ENCODE results near the gene R3HDML.

Gene R3HDML

DNA sequence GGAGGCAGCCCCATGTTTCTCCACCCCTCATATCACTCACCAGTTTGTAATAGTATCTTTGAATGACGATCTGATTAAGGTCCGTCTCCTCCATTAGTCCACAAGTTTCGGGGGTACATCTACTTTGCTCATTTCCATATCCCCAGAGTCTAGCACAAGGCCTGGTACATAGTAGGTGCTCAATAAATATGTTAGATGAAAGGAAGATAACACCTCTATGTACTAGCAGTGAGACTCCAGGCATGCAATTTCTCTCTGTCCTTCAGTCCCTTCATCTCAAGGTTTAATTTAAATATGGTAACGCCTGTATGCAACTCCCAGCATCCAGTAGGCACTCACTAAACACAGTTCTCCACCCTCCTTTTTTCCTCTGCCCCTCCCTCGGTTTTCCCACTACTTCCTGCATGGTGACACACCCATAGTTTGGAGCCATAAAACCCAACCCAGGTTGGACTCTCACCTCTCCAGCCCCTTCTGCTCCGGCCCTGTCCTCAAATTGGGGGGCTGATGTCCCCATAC is 18.2 kb downstream of the R3HDML start:
- Histone ChIP-seq H4K20me1 (ENCODE audit: insufficient read depth, low read length) (no peaks in the 10 kb centered on the region), H3K9me3 (ENCODE audit: low read length) (no peaks in the 10 kb centered on the region), H3K27me3 (ENCODE audit: insufficient read depth, low read length) (0 out of 2 replicates have a peak, but pooled peaks cover 3% of the 10 kb centered on the region), H3K9me2 (ENCODE audit: low read depth, low read length) (no peaks in the 10 kb centered on the region), H3F3A (ENCODE audit: insufficient read depth, low read length) (no peaks in the 10 kb centered on the region), H3K4me1 (ENCODE audit: insufficient read depth, low read length, severe bottlenecking) (no peaks in the 10 kb centered on the region), H3K9ac (ENCODE audit: low read length) (no peak overlapping the region), H3K4me2 (ENCODE audit: low read length) (no peak overlapping the region), H3K4me3 (ENCODE audit: low read depth, low read length, poor library complexity, severe bottlenecking) (no peak overlapping the region), H3K36me3 (ENCODE audit: insufficient read depth, low read length) (no peaks in the 10 kb centered on the region), H2AFZ (ENCODE audit: low read length) (no peak overlapping the region), H3K79me2 (ENCODE audit: insufficient read depth, low read length) (no peaks in the 10 kb centered on the region), H3K27ac (ENCODE audit: low read depth, low read length, poor library complexity, severe bottlenecking) (no peak overlapping the region)
- TF ChIP-seq EZH2 (IDR thresholded peaks at IDR 0.05; ENCODE audit: borderline replicate concordance, low read length): no peak

DNA sequence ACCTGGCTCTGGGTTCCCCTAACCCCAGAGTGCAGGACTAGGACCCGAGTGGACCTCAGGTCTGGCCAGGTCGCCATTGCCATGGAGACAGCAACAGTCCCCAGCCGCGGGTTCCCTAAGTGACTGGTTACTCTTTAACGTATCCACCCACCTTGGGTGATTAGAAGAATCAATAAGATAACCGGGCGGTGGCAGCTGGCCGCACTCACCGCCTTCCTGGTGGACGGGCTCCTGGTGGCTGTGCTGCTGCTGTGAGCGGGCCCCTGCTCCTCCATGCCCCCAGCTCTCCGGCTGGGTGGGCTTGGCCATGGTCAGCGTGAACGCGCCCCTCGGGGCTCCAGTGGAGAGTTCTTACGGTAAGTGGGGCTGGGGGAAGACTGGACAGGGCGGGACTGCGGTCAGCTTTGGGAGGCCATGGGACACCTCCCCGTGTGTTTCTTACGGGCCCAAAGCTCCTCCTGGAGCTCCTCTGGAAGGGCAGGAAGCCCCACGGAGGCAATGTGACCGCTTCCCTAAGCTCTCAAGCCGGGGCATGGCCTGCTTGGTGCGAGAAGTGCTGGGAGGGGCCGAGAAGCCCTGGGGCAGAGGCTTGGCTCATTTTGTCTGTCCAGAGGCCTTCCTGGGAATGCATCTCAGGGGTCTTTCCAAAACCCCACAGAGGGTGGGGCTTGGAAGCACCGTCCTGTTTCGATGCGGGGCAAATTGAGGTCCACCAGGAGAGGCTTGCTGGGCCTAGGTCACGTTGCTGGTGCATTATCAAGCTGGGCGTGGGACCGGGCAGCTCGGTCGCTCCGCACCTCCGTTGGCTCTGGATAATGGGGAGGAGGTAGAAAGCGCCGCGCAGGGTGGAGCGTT is 18.9 kb downstream of the R3HDML start, which contains the start of gene HNF4A:
TSS of gene HNF4A (plus strand) at position 202 of the 855 bp plus-strand sequence. CDS start at position 308, 106 bp downstream.
- TF ChIP-seq, protein P1, sequence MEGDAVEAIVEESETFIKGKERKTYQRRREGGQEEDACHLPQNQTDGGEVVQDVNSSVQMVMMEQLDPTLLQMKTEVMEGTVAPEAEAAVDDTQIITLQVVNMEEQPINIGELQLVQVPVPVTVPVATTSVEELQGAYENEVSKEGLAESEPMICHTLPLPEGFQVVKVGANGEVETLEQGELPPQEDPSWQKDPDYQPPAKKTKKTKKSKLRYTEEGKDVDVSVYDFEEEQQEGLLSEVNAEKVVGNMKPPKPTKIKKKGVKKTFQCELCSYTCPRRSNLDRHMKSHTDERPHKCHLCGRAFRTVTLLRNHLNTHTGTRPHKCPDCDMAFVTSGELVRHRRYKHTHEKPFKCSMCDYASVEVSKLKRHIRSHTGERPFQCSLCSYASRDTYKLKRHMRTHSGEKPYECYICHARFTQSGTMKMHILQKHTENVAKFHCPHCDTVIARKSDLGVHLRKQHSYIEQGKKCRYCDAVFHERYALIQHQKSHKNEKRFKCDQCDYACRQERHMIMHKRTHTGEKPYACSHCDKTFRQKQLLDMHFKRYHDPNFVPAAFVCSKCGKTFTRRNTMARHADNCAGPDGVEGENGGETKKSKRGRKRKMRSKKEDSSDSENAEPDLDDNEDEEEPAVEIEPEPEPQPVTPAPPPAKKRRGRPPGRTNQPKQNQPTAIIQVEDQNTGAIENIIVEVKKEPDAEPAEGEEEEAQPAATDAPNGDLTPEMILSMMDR (IDR thresholded peaks at IDR 0.05; ENCODE audit: low read length): no peak
- no peak for TF ChIP-seq EZH2 (IDR thresholded peaks at IDR 0.05; ENCODE audit: borderline replicate concordance, low read length)
- no peaks in the 10 kb centered on the region for H3K36me3 ChIP-seq (ENCODE audit: insufficient read depth, low read length)
- no peaks in the 10 kb centered on the region for H3K9me2 ChIP-seq (ENCODE audit: low read depth, low read length)
- no peak within 1 kb of the TSS for H2AFZ ChIP-seq (ENCODE audit: low read length)
- H3K27me3 ChIP-seq (ENCODE audit: insufficient read depth, low read length): 0 out of 2 replicates have a peak, but pooled peaks cover 3% of the 10 kb centered on the region
- H3K4me2 ChIP-seq (ENCODE audit: low read length): no peak within 1 kb of the TSS
- no peaks in the 10 kb centered on the region for H3F3A ChIP-seq (ENCODE audit: insufficient read depth, low read length)
- H3K4me1 ChIP-seq (ENCODE audit: insufficient read depth, low read length, severe bottlenecking): no peaks in the 10 kb centered on the region
- no peak within 1 kb of the TSS for H3K4me3 ChIP-seq (ENCODE audit: low read depth, low read length, poor library complexity, severe bottlenecking)
- no peaks in the 10 kb centered on the region for H3K79me2 ChIP-seq (ENCODE audit: insufficient read depth, low read length)
- no peak within 1 kb of the TSS for H3K9ac ChIP-seq (ENCODE audit: low read length)
- H3K27ac ChIP-seq (ENCODE audit: low read depth, low read length, poor library complexity, severe bottlenecking): no peak within 1 kb of the TSS
- no peaks in the 10 kb centered on the region for H4K20me1 ChIP-seq (ENCODE audit: insufficient read depth, low read length)
- H3K9me3 ChIP-seq (ENCODE audit: low read length): no peaks in the 10 kb centered on the region

- Histone ChIP-seq H3K9me3 (ENCODE audit: low read length) (no peaks in the 10 kb centered on the region), H2AFZ (ENCODE audit: low read length) (no peak overlapping the region), H3K9ac (ENCODE audit: low read length) (no peak overlapping the region), H3K9me2 (ENCODE audit: low read depth, low read length) (no peaks in the 10 kb centered on the region), H3K27ac (ENCODE audit: low read depth, low read length, poor library complexity, severe bottlenecking) (no peak overlapping the region), H3K79me2 (ENCODE audit: insufficient read depth, low read length) (no peaks in the 10 kb centered on the region), H3K36me3 (ENCODE audit: insufficient read depth, low read length) (no peaks in the 10 kb centered on the region), H3F3A (ENCODE audit: insufficient read depth, low read length) (no peaks in the 10 kb centered on the region), H3K4me2 (ENCODE audit: low read length) (no peak overlapping the region), H3K27me3 (ENCODE audit: insufficient read depth, low read length) (0 out of 2 replicates have a peak, but pooled peaks cover 3% of the 10 kb centered on the region), H3K4me3 (ENCODE audit: low read depth, low read length, poor library complexity, severe bottlenecking) (no peak overlapping the region), H4K20me1 (ENCODE audit: insufficient read depth, low read length) (no peaks in the 10 kb centered on the region), H3K4me1 (ENCODE audit: insufficient read depth, low read length, severe bottlenecking) (no peaks in the 10 kb centered on the region)
- TF ChIP-seq, protein P1 (IDR thresholded peaks at IDR 0.05; ENCODE audit: low read length): no peak
- TF ChIP-seq EZH2 (IDR thresholded peaks at IDR 0.05; ENCODE audit: borderline replicate concordance, low read length): no peak
Observed at GRCh38 chr20:44356353-44356723, 19.5 kb downstream of the R3HDML start.
